ENCODE measurements around the gene FADS3.

FADS3 gene

DNA sequence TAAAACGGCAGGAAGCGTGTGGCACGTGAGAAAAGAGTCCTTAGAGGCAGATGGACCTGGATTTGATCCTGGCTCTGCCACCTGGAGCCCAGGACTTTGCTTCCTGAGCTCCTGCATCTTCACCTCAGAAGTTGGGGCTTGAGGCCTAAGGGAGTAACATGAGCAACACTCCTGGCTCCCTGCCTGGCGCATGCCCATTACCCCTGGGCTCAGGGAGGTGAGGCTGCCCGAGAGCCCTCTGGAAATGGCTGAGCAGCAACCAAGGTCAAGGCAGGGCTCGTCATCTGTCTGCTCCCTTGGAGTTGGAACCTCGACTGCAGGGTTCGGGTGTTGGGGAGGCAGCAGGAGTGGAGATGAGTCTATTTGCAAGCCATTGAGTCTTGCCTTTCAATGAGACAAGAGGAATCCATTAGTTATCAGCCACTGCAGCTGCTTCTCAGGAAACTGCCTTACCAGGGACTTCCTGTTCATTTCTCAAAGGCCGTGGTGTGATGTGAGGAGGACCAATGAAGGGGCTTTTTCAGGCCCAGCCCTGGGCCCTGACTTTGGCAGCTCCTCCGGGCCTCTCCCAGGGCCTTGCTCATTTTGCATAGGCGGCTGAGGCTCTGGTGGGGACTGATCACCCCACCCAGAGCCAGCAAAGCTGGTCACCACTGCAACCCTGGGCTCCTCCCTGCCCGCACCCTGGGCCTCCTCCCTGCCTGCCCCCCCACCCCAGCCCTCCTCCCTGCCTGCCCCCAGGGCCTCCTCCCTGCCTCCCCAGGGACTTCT is 56.9 kb downstream of the FADS3 start:
- peak in 10 of 14 donors; percentile 10 to 78 (median 51) for DNase-seq

GRCh38 chr11:61833926-61834277 is 57.4 kb downstream of the FADS3 start:
- no peak for DNase-seq

GRCh38 chr11:61833471-61833870 is 57.9 kb downstream of the FADS3 start:
- DNase-seq = no peak

GRCh38 chr11:61832754-61833153 is 58.6 kb downstream of the FADS3 start:
- no peak for DNase-seq

DNA sequence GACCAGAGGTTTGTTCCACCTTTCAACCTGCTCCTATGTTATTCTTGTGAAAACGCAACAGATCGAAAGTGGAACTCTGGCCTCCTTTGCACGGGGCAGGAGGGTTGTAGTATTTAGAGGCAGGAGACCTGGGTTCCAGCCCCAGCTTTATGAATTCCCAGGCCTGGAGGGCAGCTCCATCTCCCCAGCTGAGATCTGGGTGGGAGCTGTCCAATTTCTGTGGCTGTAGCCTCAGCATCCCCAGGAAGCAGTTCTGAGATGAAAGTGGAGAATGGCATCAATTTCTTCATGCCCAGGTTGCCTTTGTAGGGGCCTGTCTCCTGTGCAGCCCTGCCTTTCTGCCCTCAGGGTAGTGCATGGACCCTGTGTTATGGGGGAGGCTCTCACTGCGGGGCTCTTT is 59.1 kb downstream of the FADS3 start:
- DNase-seq = no peak

GRCh38 chr11:61830237-61831105 is 60.9 kb downstream of the FADS3 start:
- no peak for DNase-seq

- DNase-seq = no peak
Measured at GRCh38 chr11:61829806-61830205, 61.5 kb downstream of the FADS3 start.

DNA sequence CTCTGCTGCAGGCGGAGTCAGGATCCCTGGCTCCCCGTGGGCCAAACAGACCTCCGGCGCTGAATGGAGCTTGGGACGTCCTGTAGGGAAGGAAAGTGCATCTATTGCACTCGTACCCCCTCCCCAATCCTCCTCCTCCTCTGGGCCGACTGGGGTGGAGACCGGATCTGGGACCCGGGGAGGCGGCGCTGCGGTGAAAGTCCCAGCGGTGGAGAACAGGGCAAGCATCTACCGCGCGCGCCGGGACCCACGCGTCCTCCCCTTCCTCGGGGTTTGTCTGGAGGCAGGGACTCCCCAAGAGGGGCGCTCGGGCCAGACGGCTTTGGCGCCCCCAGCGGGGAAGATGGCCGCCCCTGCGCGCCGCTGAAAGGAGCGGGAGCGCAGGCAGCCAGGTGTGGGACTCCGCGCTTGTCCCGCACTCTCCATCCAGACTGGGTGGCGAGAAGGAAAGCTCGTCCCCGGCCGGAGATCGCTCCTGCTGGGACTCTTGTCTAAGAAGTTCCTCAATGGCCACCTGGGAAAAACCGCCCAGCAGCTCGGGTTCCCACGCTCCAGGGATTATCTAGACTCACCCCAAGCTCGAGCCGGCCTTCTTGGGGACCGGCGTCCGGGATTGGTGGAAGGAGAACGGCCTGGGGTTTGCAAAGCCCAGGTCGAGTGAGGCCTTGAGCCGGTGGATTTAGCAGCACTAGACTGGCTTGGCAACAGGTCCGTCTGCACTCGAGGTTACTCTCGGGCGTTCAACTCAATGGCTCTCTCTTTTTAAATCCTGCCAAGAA is 62.5 kb downstream of the FADS3 start:
- DNase-seq = peak in 8 of 14 donors; percentile 18 to 66 (median 49)

GRCh38 chr11:61828379-61828628 is 63.0 kb downstream of the FADS3 start:
- DNase-seq = peak in 2 of 14 donors; percentile 51 to 52

- peak; percentile 28 to 95 (median 87) for DNase-seq
Measured at GRCh38 chr11:61827571-61828378, 63.6 kb downstream of the FADS3 start, which contains the start of gene FADS2. Gene FADS2, plus strand, starts transcription at chr11:61828300. Its CDS starts 91 bp downstream, at chr11:61828391.

GRCh38 chr11:61826930-61827570 is 64.3 kb downstream of the FADS3 start:
- DNase-seq = peak in 3 of 14 donors; percentile 57 to 76 (median 69)
